Hepatocyte (in vitro differentiated cells): ENCODE data around the gene POLR2E. TPM values are rescaled to one million over a fixed set of nuclear protein-coding genes. Genes with fewer than 3 reads are reported as not detected.
A peak's percentile ranks its signal among the peaks of the same experiment; 100 is the strongest.

ENCODE experiments used
- DNase-seq: peaks from one replicate; pipeline ENCODE4 v3.0.0-alpha.2; 2016; ENCODE audit warnings: low spot score
- H2AFZ ChIP-seq: fragments of 200-600 bp; sonication (generic); 2 replicates; pipeline ENCODE4 v1.6.0; 2016; ENCODE audit warnings: antibody characterized with exemption, mild to moderate bottlenecking
- H3K27ac ChIP-seq: fragments of 200-600 bp; sonication (generic); 2 replicates; pipeline ENCODE4 v1.5.1; 2016; ENCODE audit warnings: mild to moderate bottlenecking
- H3K27me3 ChIP-seq: fragments of 200-600 bp; sonication (generic); 2 replicates; pipeline ENCODE4 v1.6.1; 2016
- H3K36me3 ChIP-seq: fragments of 200-600 bp; sonication (generic); replicated peaks from 2 replicates; pipeline ENCODE4 v1.5.1; 2016; ENCODE audit warnings: low read depth; ENCODE audit not compliant: insufficient read depth
- H3K4me1 ChIP-seq: fragments of 200-600 bp; sonication (generic); 2 replicates; pipeline ENCODE4 v1.5.1; 2016; ENCODE audit warnings: mild to moderate bottlenecking, moderate library complexity; ENCODE audit not compliant: insufficient read depth
- H3K4me2 ChIP-seq: fragments of 200-600 bp; sonication (generic); 2 replicates; pipeline ENCODE4 v1.6.0; 2016
- H3K4me3 ChIP-seq: fragments of 200-600 bp; sonication (generic); 2 replicates; pipeline ENCODE4 v1.5.1; 2016; ENCODE audit warnings: mild to moderate bottlenecking
- H3K79me2 ChIP-seq: fragments of 200-600 bp; sonication (generic); 2 replicates; pipeline ENCODE4 v1.6.0; 2017; ENCODE audit warnings: mild to moderate bottlenecking
- H3K9me2 ChIP-seq: fragments of 200-600 bp; sonication (generic); replicated peaks from 2 replicates; pipeline ENCODE4 v1.6.0; 2017; ENCODE audit warnings: mild to moderate bottlenecking; ENCODE audit not compliant: insufficient read depth
- H3K9me3 ChIP-seq: fragments of 200-600 bp; sonication (generic); 2 replicates; pipeline ENCODE4 v1.5.1; 2016; ENCODE audit warnings: low read depth, mild to moderate bottlenecking
- H4K20me1 ChIP-seq: fragments of 200-600 bp; sonication (generic); 2 replicates; pipeline ENCODE4 v1.6.0; 2016; ENCODE audit warnings: mild to moderate bottlenecking; ENCODE audit not compliant: insufficient read depth, poor library complexity, severe bottlenecking
- CTCF ChIP-seq: fragments of 200-600 bp; sonication (generic); IDR thresholded peaks from 2 replicates; pipeline ENCODE4 v1.5.1; 2016; ENCODE audit warnings: antibody characterized with exemption, mild to moderate bottlenecking; ENCODE audit not compliant: poor library complexity
- EZH2 ChIP-seq: fragments of 200-600 bp; sonication (generic); IDR thresholded peaks from 2 replicates; pipeline ENCODE4 v1.6.1; 2016; ENCODE audit warnings: antibody characterized with exemption, mild to moderate bottlenecking, borderline replicate concordance
- EZH2phosphoT487 ChIP-seq: fragments of 200-600 bp; sonication (generic); IDR thresholded peaks from one replicate; pipeline ENCODE4 v1.6.1; 2018; ENCODE audit warnings: antibody characterized with exemption, mild to moderate bottlenecking, low read depth, moderate library complexity; ENCODE audit not compliant: unreplicated experiment, severe bottlenecking
- WGBS: methylation state at CpG from one replicate; pipeline ENCODE4 v1.1.6; 2016; ENCODE audit warnings: low lambda C conversion rate; ENCODE audit errors: missing lambda C conversion rate; 5-methylcytosine and 5-hydroxymethylcytosine counted together
- polyA plus RNA-seq: library from polyadenylated mRNA; unstranded; fragments of >200 nt; fragmentation: Nextera tagmentation; extraction: Ambion mirVana; gene quantifications from 2 replicates; pipeline ENCODE4 v1.2.1, GENCODE V29; 2016
- total RNA-seq: library from RNA; depleted of rRNA; stranded (reverse); fragments of >200 nt; gene quantifications from 2 replicates; pipeline ENCODE4 v1.2.3, GENCODE V29; 2014

The POLR2E gene
- total and polyA plus RNA-seq, 2 experiments from 2014 or later, result 126 to 328 TPM

- H2AFZ ChIP-seq, result no peak overlapping the region
- H3K4me2 ChIP-seq, result no peak overlapping the region
- WGBS, result 81% methylated on average over 22 of the region's 23 CpGs
Observed at GRCh38 chr19:1042689-1043511, 52.3 kb downstream of the POLR2E start.

GRCh38 chr19:1041835-1042685, 53.1 kb downstream of the POLR2E start:
- no peaks in the 10 kb centered on the region for H3K27me3 ChIP-seq
- H2AFZ ChIP-seq, result no peak overlapping the region
- no peak overlapping the region for H3K4me2 ChIP-seq
- H3K9me2 ChIP-seq, result no peaks in the 10 kb centered on the region
- peaks cover 8% of the 10 kb centered on the region for H3K4me1 ChIP-seq
- TF ChIP-seq EZH2phosphoT487, result no peak
- no peak for TF ChIP-seq CTCF
- TF ChIP-seq EZH2, result no peak
- no peaks in the 10 kb centered on the region for H3K79me2 ChIP-seq
- DNase-seq, result no peak
- H3K9me3 ChIP-seq, result no peaks in the 10 kb centered on the region
- no peak overlapping the region for H3K27ac ChIP-seq
- H3K4me3 ChIP-seq, result no peak overlapping the region
- H4K20me1 ChIP-seq, result no peaks in the 10 kb centered on the region
- no peaks in the 10 kb centered on the region for H3K36me3 ChIP-seq
- WGBS, result 89% methylated on average over 37 of the region's 43 CpGs

More at GRCh38 chr19:1042689-1043511, 52.3 kb downstream of the POLR2E start:
- Histone ChIP-seq H4K20me1 (no peaks in the 10 kb centered on the region), H3K27ac (no peak overlapping the region), H3K4me3 (no peak overlapping the region), H3K79me2 (no peaks in the 10 kb centered on the region), H3K4me1 (peaks cover 8% of the 10 kb centered on the region), H3K9me3 (no peaks in the 10 kb centered on the region), H3K27me3 (no peaks in the 10 kb centered on the region), H3K9me2 (no peaks in the 10 kb centered on the region), H3K36me3 (no peaks in the 10 kb centered on the region)
- TF ChIP-seq CTCF, result no peak
- TF ChIP-seq EZH2phosphoT487, result no peak
- DNase-seq, result no peak

GRCh38 chr19:1041272-1041834, 53.8 kb downstream of the POLR2E start:
- Histone ChIP-seq H2AFZ (no peak overlapping the region), H3K27ac (no peak overlapping the region)

More at GRCh38 chr19:1041272-1041834, 53.8 kb downstream of the POLR2E start:
- no peak overlapping the region for H3K4me3 ChIP-seq
- H3K9me2 ChIP-seq, result no peaks in the 10 kb centered on the region
- peak overlapping the region; percentile 84 for H3K4me2 ChIP-seq
- H3K4me1 ChIP-seq, result peaks cover 8% of the 10 kb centered on the region
- H3K79me2 ChIP-seq, result no peaks in the 10 kb centered on the region
- no peaks in the 10 kb centered on the region for H3K9me3 ChIP-seq
- no peaks in the 10 kb centered on the region for H4K20me1 ChIP-seq
- 47% methylated on average over 21 of the region's 26 CpGs for WGBS
- no peaks in the 10 kb centered on the region for H3K36me3 ChIP-seq
- H3K27me3 ChIP-seq, result no peaks in the 10 kb centered on the region
- DNase-seq, result no peak
- TF ChIP-seq CTCF, result no peak
- TF ChIP-seq EZH2, result no peak
- TF ChIP-seq EZH2phosphoT487, result no peak
